CD14-positive monocyte (primary cell): ENCODE measurements around the gene GNAL. TPM values are rescaled to one million over a fixed set of nuclear protein-coding genes. Genes with fewer than 3 reads are reported as not detected.

Source experiments
- DNase-seq, 3 donors: peaks; one replicate each; pipeline ENCODE4 v3.0.0-alpha.2; 2011 to 2022
- H2AFZ ChIP-seq: 2 replicates; pipeline ENCODE4 v1.6.0; 2012; ENCODE audit warnings: mild to moderate bottlenecking, low read depth, low read length, inconsistent platforms; ENCODE audit not compliant: insufficient read depth, poor library complexity, severe bottlenecking
- H3K27ac ChIP-seq, 2 donors: 1 replicate in 1 of 2; 2 replicates in 1 of 2; pipeline ENCODE4 v1.5.1; 2012 to 2013; ENCODE audit warnings: low read length in 2 of 2, control low read depth in 1 of 2, inconsistent platforms in 1 of 2, low read depth in 1 of 2, mild to moderate bottlenecking in 1 of 2
- H3K27me3 ChIP-seq, 2 donors: one replicate each; pipeline versions ENCODE4 v1.6.0 to v1.6.1; 2011 to 2013; ENCODE audit warnings: low read length in 2 of 2; ENCODE audit not compliant: control insufficient read depth in 2 of 2, insufficient read depth in 2 of 2
- H3K36me3 ChIP-seq, 2 donors: replicated peaks in 1 of 2; 1 replicate in 1 of 2; 2 replicates in 1 of 2; pipeline versions ENCODE4 v1.5.1 to v1.6.1; 2012 to 2013; ENCODE audit warnings: low read length in 2 of 2, control low read depth in 1 of 2, inconsistent platforms in 1 of 2, mild to moderate bottlenecking in 1 of 2; ENCODE audit not compliant: insufficient read depth in 2 of 2, control insufficient read depth in 1 of 2
- H3K4me1 ChIP-seq, 2 donors: 1 replicate in 1 of 2; 2 replicates in 1 of 2; pipeline versions ENCODE4 v1.5.1 to v1.6.1; 2012 to 2013; ENCODE audit warnings: low read length in 2 of 2, control low read depth in 1 of 2, inconsistent platforms in 1 of 2, mild to moderate bottlenecking in 1 of 2, moderate library complexity in 1 of 2; ENCODE audit not compliant: insufficient read depth in 2 of 2, control insufficient read depth in 1 of 2
- H3K4me2 ChIP-seq: replicated peaks from 2 replicates; pipeline ENCODE3; 2012; ENCODE audit warnings: low read length, moderate library complexity, mild to moderate bottlenecking; ENCODE audit not compliant: poor library complexity, severe bottlenecking; ENCODE audit errors: extremely low read depth
- H3K4me3 ChIP-seq, 3 experiments: fragments of 200-600 bp in 1 of 3; sonication (generic) in 1 of 3; replicated peaks in 1 of 3; 1 replicate in 2 of 3; 2 replicates in 1 of 3; pipeline ENCODE4 v1.5.1; 2011 to 2013; ENCODE audit warnings: low read length in 3 of 3, mild to moderate bottlenecking in 3 of 3, control low read depth in 2 of 3, low read depth in 2 of 3, inconsistent platforms in 1 of 3, moderate library complexity in 1 of 3
- H3K79me2 ChIP-seq: 2 replicates; pipeline ENCODE4 v1.6.0; 2012; ENCODE audit warnings: mild to moderate bottlenecking, control low read depth, inconsistent platforms, low read length, moderate library complexity; ENCODE audit not compliant: insufficient read depth
- H3K9ac ChIP-seq: 2 replicates; pipeline ENCODE4 v1.6.0; 2017; ENCODE audit warnings: low read length, mild to moderate bottlenecking; ENCODE audit not compliant: insufficient read depth, poor library complexity, severe bottlenecking
- H3K9me3 ChIP-seq, 2 donors: replicated peaks in 1 of 2; 1 replicate in 1 of 2; 2 replicates in 1 of 2; pipeline versions ENCODE4 v1.5.1 to v1.6.1; 2012 to 2013; ENCODE audit warnings: low read length in 2 of 2, control low read depth in 1 of 2; ENCODE audit not compliant: control insufficient read depth in 1 of 2, insufficient read depth in 1 of 2
- H4K20me1 ChIP-seq: 2 replicates; pipeline ENCODE4 v1.6.0; 2012; ENCODE audit warnings: mild to moderate bottlenecking, low read length, control low read depth, moderate library complexity; ENCODE audit not compliant: insufficient read depth
- H3K27ac Mint-ChIP-seq, 7 donors: one replicate each; pipeline ENCODE4 v1.8.0; 2020; ENCODE audit warnings: mild to moderate bottlenecking in 7 of 7, mixed read lengths in 7 of 7, moderate library complexity in 6 of 7, inconsistent platforms in 2 of 7
- H3K27me3 Mint-ChIP-seq, 3 donors: one replicate each; pipeline ENCODE4 v1.8.0; 2021 to 2022; ENCODE audit warnings: low read depth in 3 of 3, mild to moderate bottlenecking in 3 of 3, mixed read lengths in 3 of 3, moderate library complexity in 3 of 3, inconsistent platforms in 1 of 3
- H3K36me3 Mint-ChIP-seq, 2 donors: one replicate each; pipeline ENCODE4 v1.8.0; 2020; ENCODE audit warnings: mixed read lengths in 2 of 2, inconsistent platforms in 1 of 2, mild to moderate bottlenecking in 1 of 2
- H3K4me1 Mint-ChIP-seq: one replicate; pipeline ENCODE4 v1.8.0; 2020; ENCODE audit warnings: mild to moderate bottlenecking, mixed read lengths
- H3K4me3 Mint-ChIP-seq, 2 donors: one replicate each; pipeline ENCODE4 v1.8.0; 2020; ENCODE audit warnings: mild to moderate bottlenecking in 2 of 2, mixed read lengths in 2 of 2, moderate library complexity in 1 of 2
- H3K9me3 Mint-ChIP-seq, 7 donors: one replicate each; pipeline ENCODE4 v1.8.0; 2020 to 2022; ENCODE audit warnings: mixed read lengths in 7 of 7, mild to moderate bottlenecking in 6 of 7, moderate library complexity in 6 of 7, inconsistent platforms in 2 of 7
- WGBS: methylation state at CpG from one replicate; pipeline ENCODE4 v1.1.5; 2013; ENCODE audit warnings: missing lambda C conversion rate; ENCODE audit not compliant: insufficient coverage; 5-methylcytosine and 5-hydroxymethylcytosine counted together
- intact Hi-C, 2 donors: fragments of 100-400 bp; cut with micrococcal nuclease; formaldehyde crosslinking; loops; one replicate each; pipeline versions ENCODE4 v1.15.0 to v1.15.1; 2023
- polyA plus RNA-seq, 3 donors: library from polyadenylated mRNA; depleted of rRNA in 1 of 3; unstranded in 2 of 3; stranded (reverse) in 1 of 3; fragments of 300-500 nt in 2 of 3; fragments of >200 nt in 1 of 3; fragmentation: Illumina TruSeq in 2 of 3; gene quantifications; 1 replicate in 2 of 3; 2 replicates in 1 of 3; pipeline ENCODE4 v1.2.3, GENCODE V29; 2012 to 2021
- TF ChIP-seq, protein P1 (sequence below): fragments of 200-600 bp; IDR thresholded peaks from one replicate; pipeline ENCODE4 v1.8.0; 2022; ENCODE audit warnings: antibody characterized with exemption, mild to moderate bottlenecking

Gene GNAL
- polyA plus RNA-seq, 3 donors, result 0.01 to 0.03 TPM; not detected in 1

DNA sequence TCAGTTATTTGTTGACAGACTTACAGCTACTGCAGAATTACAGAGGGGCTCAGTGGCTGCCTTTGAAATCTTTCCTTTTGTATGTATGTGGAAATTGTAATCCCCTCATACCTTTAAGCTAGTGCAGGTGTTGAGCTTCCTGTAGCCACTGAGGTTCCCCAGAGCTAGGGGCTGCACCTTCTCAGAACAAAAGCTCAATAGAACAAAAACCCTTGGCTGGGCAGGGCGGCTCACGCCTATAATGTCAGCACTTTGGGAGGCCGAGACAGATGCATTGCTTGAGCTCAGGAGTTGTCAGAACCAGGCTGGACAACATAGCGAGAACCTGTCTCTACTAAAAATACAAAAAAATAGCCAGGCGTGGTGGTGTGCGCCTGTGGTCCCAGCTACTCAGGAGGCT is 120.8 kb downstream of the GNAL start:
- TF ChIP-seq, protein P1, sequence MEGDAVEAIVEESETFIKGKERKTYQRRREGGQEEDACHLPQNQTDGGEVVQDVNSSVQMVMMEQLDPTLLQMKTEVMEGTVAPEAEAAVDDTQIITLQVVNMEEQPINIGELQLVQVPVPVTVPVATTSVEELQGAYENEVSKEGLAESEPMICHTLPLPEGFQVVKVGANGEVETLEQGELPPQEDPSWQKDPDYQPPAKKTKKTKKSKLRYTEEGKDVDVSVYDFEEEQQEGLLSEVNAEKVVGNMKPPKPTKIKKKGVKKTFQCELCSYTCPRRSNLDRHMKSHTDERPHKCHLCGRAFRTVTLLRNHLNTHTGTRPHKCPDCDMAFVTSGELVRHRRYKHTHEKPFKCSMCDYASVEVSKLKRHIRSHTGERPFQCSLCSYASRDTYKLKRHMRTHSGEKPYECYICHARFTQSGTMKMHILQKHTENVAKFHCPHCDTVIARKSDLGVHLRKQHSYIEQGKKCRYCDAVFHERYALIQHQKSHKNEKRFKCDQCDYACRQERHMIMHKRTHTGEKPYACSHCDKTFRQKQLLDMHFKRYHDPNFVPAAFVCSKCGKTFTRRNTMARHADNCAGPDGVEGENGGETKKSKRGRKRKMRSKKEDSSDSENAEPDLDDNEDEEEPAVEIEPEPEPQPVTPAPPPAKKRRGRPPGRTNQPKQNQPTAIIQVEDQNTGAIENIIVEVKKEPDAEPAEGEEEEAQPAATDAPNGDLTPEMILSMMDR, result no peak
- Histone ChIP-seq H2AFZ (no peak overlapping the region), H3K4me3 (no peak overlapping the region), H3K9ac (no peak overlapping the region), H3K79me2 (no peaks in the 10 kb centered on the region), H4K20me1 (no peaks in the 10 kb centered on the region), H3K9me3 (no peaks in the 10 kb centered on the region), H3K36me3 (no peaks in the 10 kb centered on the region), H3K27ac (no peak overlapping the region), H3K27me3 (peaks cover 0 to 3% of the 10 kb centered on the region in 2 donors), H3K4me2 (no peak overlapping the region), H3K4me1 (no peaks in the 10 kb centered on the region)
- H3K4me3 Mint-ChIP-seq, result no peak overlapping the region
- no peak for DNase-seq
- H3K9me3 Mint-ChIP-seq, result peaks cover 0 to 3% (median 0%) of the 10 kb centered on the region in 7 donors
- peaks cover 4 to 21% (median 6%) of the 10 kb centered on the region in 3 donors for H3K27me3 Mint-ChIP-seq
- no peaks in the 10 kb centered on the region for H3K36me3 Mint-ChIP-seq
- 90% methylated on average over 3 of the region's 6 CpGs for WGBS
- H3K27ac Mint-ChIP-seq, result no peak overlapping the region
- intact Hi-C loops, result no loop called here
- H3K4me1 Mint-ChIP-seq, result no peaks in the 10 kb centered on the region

DNA sequence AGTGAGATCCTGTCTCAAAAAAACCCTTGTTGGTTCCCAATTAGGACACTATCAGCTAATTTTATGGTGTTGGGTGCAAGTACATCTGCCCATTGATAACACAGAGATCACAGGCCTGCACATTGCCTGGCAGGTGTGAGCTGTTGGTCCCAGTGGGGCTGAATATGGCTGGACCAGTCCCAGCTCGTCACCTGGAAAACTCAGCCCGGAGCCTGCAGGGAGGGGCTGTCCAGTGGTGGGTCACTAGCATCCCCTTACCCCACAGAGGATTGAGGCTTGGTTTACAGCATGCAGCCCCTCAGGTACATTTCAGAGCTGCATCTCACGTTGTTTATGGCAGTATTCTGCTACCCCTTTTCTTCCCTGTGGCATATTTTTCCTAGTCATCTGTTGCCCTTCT is 121.3 kb downstream of the GNAL start:
- no peaks in the 10 kb centered on the region for H3K36me3 Mint-ChIP-seq
- intact Hi-C loops, result no loop called here
- Histone ChIP-seq H3K9me3 (no peaks in the 10 kb centered on the region), H3K79me2 (no peaks in the 10 kb centered on the region), H3K4me1 (no peaks in the 10 kb centered on the region), H2AFZ (no peak overlapping the region), H3K4me3 (no peak overlapping the region), H3K27me3 (peaks cover 0 to 3% of the 10 kb centered on the region in 2 donors), H3K27ac (no peak overlapping the region), H3K9ac (no peak overlapping the region), H3K4me2 (no peak overlapping the region), H4K20me1 (no peaks in the 10 kb centered on the region), H3K36me3 (no peaks in the 10 kb centered on the region)
- H3K4me3 Mint-ChIP-seq, result no peak overlapping the region
- no peak overlapping the region for H3K27ac Mint-ChIP-seq
- TF ChIP-seq, protein P1, result no peak
- no peaks in the 10 kb centered on the region for H3K4me1 Mint-ChIP-seq
- H3K27me3 Mint-ChIP-seq, result peaks cover 6 to 18% (median 6%) of the 10 kb centered on the region in 3 donors
- H3K9me3 Mint-ChIP-seq, result peaks cover 0 to 3% (median 0%) of the 10 kb centered on the region in 7 donors
- WGBS, result 100% methylated on average over 3 of the region's 3 CpGs
- DNase-seq, result no peak
